ENCODE data around the gene POLR1C. TPM values are rescaled to one million over a fixed set of nuclear protein-coding genes. Genes with fewer than 3 reads are reported as not detected.

The POLR1C gene
- total and polyA plus RNA-seq, 7 donors, result 17.5 to 64.5 (median 24.7) TPM

DNA sequence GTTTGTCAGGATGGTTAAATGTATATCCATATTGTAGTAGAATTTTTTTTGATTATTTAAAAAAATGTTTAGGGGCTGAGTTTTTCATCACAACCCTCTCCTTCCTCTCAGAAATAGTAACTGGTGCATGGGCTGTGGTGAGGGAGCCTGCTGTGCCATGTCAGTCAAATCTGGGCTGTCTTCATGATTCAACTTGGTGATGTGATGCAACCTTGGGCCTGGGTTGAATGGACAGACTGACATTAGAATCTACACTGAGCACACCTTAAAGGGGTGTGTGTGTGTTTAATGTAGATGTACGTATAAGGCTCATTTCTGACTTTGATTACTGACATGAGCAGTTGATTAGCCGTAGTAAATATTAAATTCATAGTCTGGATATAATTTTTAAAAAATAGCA is 35.8 kb upstream of the POLR1C start:
- Histone ChIP-seq H3K27me3 (ENCODE audit: insufficient read depth in 3 of 3, low read length in 2 of 3) (no peaks in the 10 kb centered on the region), H3K4me3 (no peak overlapping the region), H3K36me3 (ENCODE audit: insufficient read depth in 1 of 2, low read depth in 1 of 2) (peaks cover 0 to 21% of the 10 kb centered on the region in 2 donors), H3K27ac (peak overlapping the region; percentile 74), H3K9me3 (no peaks in the 10 kb centered on the region), H3K4me1 (peaks cover 45% of the 10 kb centered on the region)
- ATAC-seq (peak; percentile 76 to 87 (median 84)), DNase-seq (no peak)
- 93 to 94% (median 94%) methylated on average over 2 of the region's 2 CpGs for WGBS, 3 donors
- TF ChIP-seq, protein P1, sequence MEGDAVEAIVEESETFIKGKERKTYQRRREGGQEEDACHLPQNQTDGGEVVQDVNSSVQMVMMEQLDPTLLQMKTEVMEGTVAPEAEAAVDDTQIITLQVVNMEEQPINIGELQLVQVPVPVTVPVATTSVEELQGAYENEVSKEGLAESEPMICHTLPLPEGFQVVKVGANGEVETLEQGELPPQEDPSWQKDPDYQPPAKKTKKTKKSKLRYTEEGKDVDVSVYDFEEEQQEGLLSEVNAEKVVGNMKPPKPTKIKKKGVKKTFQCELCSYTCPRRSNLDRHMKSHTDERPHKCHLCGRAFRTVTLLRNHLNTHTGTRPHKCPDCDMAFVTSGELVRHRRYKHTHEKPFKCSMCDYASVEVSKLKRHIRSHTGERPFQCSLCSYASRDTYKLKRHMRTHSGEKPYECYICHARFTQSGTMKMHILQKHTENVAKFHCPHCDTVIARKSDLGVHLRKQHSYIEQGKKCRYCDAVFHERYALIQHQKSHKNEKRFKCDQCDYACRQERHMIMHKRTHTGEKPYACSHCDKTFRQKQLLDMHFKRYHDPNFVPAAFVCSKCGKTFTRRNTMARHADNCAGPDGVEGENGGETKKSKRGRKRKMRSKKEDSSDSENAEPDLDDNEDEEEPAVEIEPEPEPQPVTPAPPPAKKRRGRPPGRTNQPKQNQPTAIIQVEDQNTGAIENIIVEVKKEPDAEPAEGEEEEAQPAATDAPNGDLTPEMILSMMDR (IDR thresholded peaks at IDR 0.05), result no peak
- intact Hi-C loops (cut with DNase I), result no loop called here

DNA sequence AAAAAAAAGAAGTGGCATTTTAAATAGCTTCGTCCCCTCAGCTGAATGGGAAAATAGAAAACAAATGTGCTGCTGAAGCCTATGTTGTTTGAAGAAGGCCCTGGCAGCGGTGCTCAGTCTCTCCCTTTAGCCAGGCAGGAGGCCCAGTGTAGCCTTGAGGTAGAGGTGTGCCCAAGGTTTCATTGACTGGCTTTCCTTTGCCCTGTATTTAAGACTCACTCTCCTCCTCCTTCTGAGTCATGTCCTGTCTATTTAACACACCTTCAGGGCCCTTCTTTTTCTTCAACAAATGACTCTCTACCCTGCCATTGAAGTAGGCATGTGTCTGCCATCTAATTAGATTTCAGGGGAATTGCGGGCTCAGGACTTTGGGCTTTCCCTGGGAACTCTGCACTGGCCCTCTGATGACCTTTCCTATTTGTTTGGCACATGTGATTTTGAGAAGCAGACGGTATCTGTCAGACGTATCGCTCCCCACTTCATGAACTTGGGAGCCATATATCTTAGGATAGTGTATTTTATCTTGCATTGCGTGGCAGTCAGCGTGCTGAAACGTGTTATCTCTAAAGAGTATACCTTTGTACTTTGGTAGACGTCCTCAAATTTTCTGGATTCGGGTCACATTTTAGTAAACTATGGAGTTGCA is 35.2 kb upstream of the POLR1C start:
- H3K4me3 ChIP-seq, result no peak overlapping the region
- no peak for ATAC-seq
- 90 to 91% (median 91%) methylated on average over 11 of the region's 11 CpGs for WGBS, 3 donors
- H3K27me3 ChIP-seq (ENCODE audit: insufficient read depth in 3 of 3, low read length in 2 of 3), result no peaks in the 10 kb centered on the region
- peak overlapping the region; percentile 74 for H3K27ac ChIP-seq
- TF ChIP-seq, protein P1 (IDR thresholded peaks at IDR 0.05), result no peak
- H3K36me3 ChIP-seq (ENCODE audit: insufficient read depth in 1 of 2, low read depth in 1 of 2), result peaks cover 0 to 21% of the 10 kb centered on the region in 2 donors
- no peak for DNase-seq
- H3K9me3 ChIP-seq, result no peaks in the 10 kb centered on the region
- peaks cover 46% of the 10 kb centered on the region for H3K4me1 ChIP-seq
- intact Hi-C loops (cut with DNase I), result no loop called here

DNA sequence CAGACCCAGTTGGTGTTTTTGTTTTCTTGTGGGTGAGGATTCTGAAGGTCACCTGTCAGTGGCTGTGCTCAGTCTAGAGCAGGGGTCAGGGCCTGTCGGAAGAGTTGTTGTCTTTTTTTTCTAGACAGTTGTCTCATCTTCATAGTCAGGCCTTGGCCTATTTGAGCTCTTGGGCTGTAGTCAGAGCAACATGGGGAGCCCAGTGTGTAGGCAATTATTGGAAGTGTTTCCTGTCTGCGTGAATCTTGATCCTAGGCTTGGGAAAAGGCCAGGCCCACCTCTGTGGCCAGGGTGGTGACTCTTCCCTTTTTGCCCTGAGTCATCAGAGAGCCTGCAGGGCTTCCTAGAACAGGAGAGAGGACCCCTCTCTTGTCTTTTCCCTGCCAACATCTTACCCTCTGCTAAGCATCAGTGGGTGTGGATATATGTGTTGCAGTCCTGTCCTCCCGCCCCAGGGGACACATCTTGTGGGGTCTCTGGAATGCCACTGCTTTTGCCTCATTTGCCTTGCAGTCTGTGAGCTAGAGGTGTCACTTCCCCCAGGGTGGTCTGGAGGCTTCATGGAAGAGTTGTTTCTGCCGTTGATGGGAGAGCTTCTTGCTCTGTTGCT is 28.1 kb upstream of the POLR1C start:
- WGBS, 3 donors, result 35 to 49% (median 38%) methylated on average over 4 of the region's 4 CpGs
- H3K9me3 ChIP-seq, result no peaks in the 10 kb centered on the region

DNA sequence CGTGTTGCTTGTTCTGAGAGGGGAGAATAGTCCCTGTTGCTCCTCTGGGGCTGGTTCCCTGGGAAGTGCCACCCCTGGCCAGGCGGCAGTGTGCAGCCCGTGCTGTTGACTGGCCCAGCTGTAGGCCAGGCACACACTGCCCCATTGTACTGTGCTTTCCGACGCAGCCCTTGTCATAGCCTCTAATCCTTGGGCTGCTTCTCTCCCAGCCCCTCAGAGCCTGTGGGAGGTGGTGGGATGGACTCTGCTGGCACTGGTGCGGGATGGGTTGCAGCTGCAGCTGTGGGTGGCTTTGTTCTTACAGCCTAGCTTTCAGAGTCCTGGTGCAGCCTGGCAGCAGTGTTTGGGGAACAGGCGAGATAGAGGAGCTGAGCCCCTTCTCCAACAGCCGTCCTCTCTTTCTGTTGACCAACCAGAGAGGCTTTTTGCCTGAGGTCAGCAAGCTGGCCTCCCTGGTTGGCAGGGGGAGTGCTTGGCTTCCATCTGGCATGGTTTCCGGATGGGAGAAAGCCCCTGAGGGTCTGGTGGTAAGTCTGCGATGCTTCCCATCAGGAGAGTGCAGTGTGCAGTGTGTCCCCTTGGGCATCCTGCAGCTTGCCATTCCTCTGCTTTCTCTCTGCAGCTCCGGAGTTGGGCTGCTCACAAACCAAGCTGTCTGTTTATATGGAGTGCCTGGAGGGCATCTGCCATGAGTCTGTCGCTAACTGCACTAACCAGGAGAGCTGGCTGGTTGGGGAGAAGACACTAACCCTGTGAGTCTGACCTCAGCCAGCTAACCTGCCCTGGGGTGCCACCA is 27.4 kb upstream of the POLR1C start:
- DNase-seq (no peak), ATAC-seq (no peak)
- intact Hi-C loops (cut with DNase I), result no loop called here
- no peaks in the 10 kb centered on the region for H3K27me3 ChIP-seq (ENCODE audit: insufficient read depth in 3 of 3, low read length in 2 of 3)
- H3K4me3 ChIP-seq, result peak overlapping the region; percentile 8
- WGBS, 3 donors, result 64 to 84% (median 76%) methylated on average over 12 of the region's 12 CpGs
- peak overlapping the region; percentile 70 for H3K27ac ChIP-seq
- TF ChIP-seq, protein P1 (IDR thresholded peaks at IDR 0.05), result no peak
- H3K9me3 ChIP-seq, result no peaks in the 10 kb centered on the region
- H3K4me1 ChIP-seq, result peaks cover 3% of the 10 kb centered on the region
- H3K36me3 ChIP-seq (ENCODE audit: insufficient read depth in 1 of 2, low read depth in 1 of 2), result peaks cover 0 to 6% of the 10 kb centered on the region in 2 donors

More for the DNA sequence above, 28.1 kb upstream of the POLR1C start:
- H3K4me3 ChIP-seq, result peak overlapping the region; percentile 8
- no peaks in the 10 kb centered on the region for H3K27me3 ChIP-seq (ENCODE audit: insufficient read depth in 3 of 3, low read length in 2 of 3)
- H3K4me1 ChIP-seq, result peaks cover 3% of the 10 kb centered on the region
- ATAC-seq (peak; percentile 60 to 65 (median 63)), DNase-seq (no peak)
- TF ChIP-seq, protein P1 (IDR thresholded peaks at IDR 0.05), result no peak
- H3K27ac ChIP-seq, result peak overlapping the region; percentile 70
- H3K36me3 ChIP-seq (ENCODE audit: insufficient read depth in 1 of 2, low read depth in 1 of 2), result peaks cover 0 to 2% of the 10 kb centered on the region in 2 donors
- intact Hi-C loops (cut with DNase I), result no loop called here
